ENCODE measurements around the gene ATP10A. TPM values are rescaled to one million over a fixed set of nuclear protein-coding genes. Genes with fewer than 3 reads are reported as not detected.
"Not testable (repeated sequence)": the region's sequence is repeated elsewhere in the genome, so short reads cannot be mapped to it uniquely, and the experiment has no call there.

The ATP10A gene
- total and polyA plus RNA-seq, 2 of the 8 experiments (the other 6 are each of a cell fraction or from before 2014, with no cell fraction given) = 2.0 to 2.8 TPM

DNA sequence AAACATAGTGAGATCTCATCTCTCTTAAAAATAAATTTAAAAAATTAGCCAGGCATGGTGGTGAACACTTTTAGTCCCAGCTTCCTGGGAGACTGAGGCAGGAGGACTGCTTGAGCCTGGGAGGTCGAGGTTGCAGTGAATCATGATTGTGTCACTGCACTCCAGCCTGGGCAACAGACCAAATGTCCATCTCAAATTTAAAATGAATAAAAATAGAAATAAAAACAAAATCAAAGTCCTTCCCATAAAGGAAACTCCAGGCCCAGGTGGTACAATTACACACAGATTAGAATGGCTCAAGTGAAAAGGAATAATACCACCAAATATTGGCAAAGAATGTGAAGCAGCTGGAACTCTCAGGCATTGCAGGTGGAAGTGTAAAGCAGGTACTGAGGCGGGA, 19.3 kb upstream of the ATP10A start (continued):
- no peak for TF ChIP-seq HDAC6 (IDR thresholded peaks at IDR 0.05; ENCODE audit: low read depth, low read length)

- H3K23ac ChIP-seq (ENCODE audit: insufficient read length); H3K27ac ChIP-seq (ENCODE audit: low read depth, low read length); FAIRE-seq; H2BK20ac ChIP-seq (ENCODE audit: low read length); H3K4me2 ChIP-seq (ENCODE audit: insufficient read depth in 1 of 2, low read depth in 2 of 2, low read length in 2 of 2); H3K4ac ChIP-seq (replicated peaks; ENCODE audit: insufficient read length, low read depth, low read length); H3K9ac ChIP-seq (replicated peaks in 1 of 4; ENCODE audit: extremely low read depth in 1 of 4, low read depth in 3 of 4, low read length in 3 of 4); H2BK5ac ChIP-seq (ENCODE audit: low read depth, low read length); H3K9me3 ChIP-seq (ENCODE audit: insufficient read depth in 2 of 2, low read depth in 1 of 2, low read length in 1 of 2); H3K14ac ChIP-seq (ENCODE audit: insufficient read length); H4K5ac ChIP-seq (ENCODE audit: insufficient read length, low read depth, low read length); H3K79me1 ChIP-seq (ENCODE audit: low read depth, low read length); H3K56ac ChIP-seq (replicated peaks; ENCODE audit: insufficient read length, low read depth, low read length); DNase-seq (ENCODE audit: low read depth in 1 of 2, low spot score in 2 of 2); H3K18ac ChIP-seq (ENCODE audit: extremely low read depth, low read length); H4K91ac ChIP-seq (replicated peaks; ENCODE audit: insufficient read length, low read length); H2BK12ac ChIP-seq (ENCODE audit: low read depth, low read length); H3K79me2 ChIP-seq (ENCODE audit: control insufficient read depth in 1 of 2, insufficient read depth in 2 of 2, low read length in 2 of 2); H3K27me3 ChIP-seq (replicated peaks in 1 of 4; ENCODE audit: control insufficient read depth in 3 of 4, extremely low read depth in 1 of 4, insufficient read depth in 3 of 4, low read length in 3 of 4); H2AFZ ChIP-seq (ENCODE audit: low read length); H4K20me1 ChIP-seq (replicated peaks in 1 of 2; ENCODE audit: control insufficient read depth in 1 of 2, insufficient read depth in 2 of 2, low read length in 2 of 2); H2AK5ac ChIP-seq (ENCODE audit: low read depth, low read length); CTCF ChIA-PET (ENCODE audit: partially characterized antibody); H4K8ac ChIP-seq (ENCODE audit: extremely low read depth, insufficient read depth, low read length); H3K4me3 ChIP-seq (ENCODE audit: extremely low read depth in 1 of 4, insufficient read depth in 2 of 4, low read depth in 3 of 4, low read length in 4 of 4); H2BK15ac ChIP-seq (ENCODE audit: low read length); H2BK120ac ChIP-seq (replicated peaks; ENCODE audit: low read depth, low read length); H3K36me3 ChIP-seq (ENCODE audit: control insufficient read depth in 2 of 4, insufficient read depth in 4 of 4, low read length in 3 of 4); H3K23me2 ChIP-seq (ENCODE audit: low read depth, low read length); H3K4me1 ChIP-seq (replicated peaks in 1 of 4; ENCODE audit: control insufficient read depth in 3 of 4, insufficient read depth in 4 of 4, low read length in 3 of 4): not testable (repeated sequence)
- POLR2A ChIA-PET (ENCODE audit: partially characterized antibody) = interaction anchor here (1.2 kb wide), 1 partner anchor 56 kb away, joined by 3 read pairs; no protein-coding TSS in a partner anchor
- 84% methylated on average over 4 of the region's 6 CpGs; no CpG with 5 or more reads in 1 of the 2 experiments for WGBS, 2 experiments (ENCODE audit: extremely low coverage in 1 of 2, insufficient coverage in 1 of 2, insufficient read length in 1 of 2, insufficient replicate concordance in 2 of 2, low coverage in 1 of 2, low lambda C conversion rate in 2 of 2, missing lambda C conversion rate in 1 of 2)
Observed at GRCh38 chr15:25880877-25881276, 17.8 kb upstream of the ATP10A start.

All from H1 (cell line).